Breast epithelium (tissue), 3 donors: Measurements from ENCODE around the gene CALHM3.

Experiments used
- POLR2A ChIP-seq: fragments of 450-650 bp; IDR thresholded peaks from one replicate; pipeline ENCODE4 v1.6.1; 2016; ENCODE audit warnings: antibody characterized with exemption, mild to moderate bottlenecking, moderate library complexity
- TF ChIP-seq, protein P1 (sequence below), 3 donors: fragments of 450-650 bp; IDR thresholded peaks; one replicate each; pipeline ENCODE4 v1.5.1; 2016 to 2017; ENCODE audit warnings: antibody characterized with exemption in 3 of 3, mild to moderate bottlenecking in 3 of 3, moderate library complexity in 3 of 3

DNA sequence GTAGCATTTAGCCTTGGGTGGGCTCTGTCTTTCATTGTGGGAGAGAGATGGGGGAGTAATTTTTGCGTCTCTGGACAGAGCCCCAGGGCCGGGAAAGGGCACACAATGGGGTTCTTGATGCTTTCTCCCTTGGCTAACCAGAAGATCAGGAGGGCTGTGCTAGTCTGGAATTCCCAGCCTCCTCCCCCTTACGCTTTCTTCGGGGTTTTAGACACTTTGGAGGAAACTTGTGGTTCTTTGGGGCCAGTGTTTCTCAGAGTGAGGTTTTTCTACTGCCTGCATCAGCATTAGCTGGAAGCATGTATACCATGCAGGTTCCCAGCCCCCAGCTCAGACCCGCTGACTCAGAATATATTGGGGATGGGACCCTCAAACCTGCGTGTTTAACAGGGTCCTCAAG lies 21.4 kb upstream of the CALHM3 start:
- TF ChIP-seq, protein P1, sequence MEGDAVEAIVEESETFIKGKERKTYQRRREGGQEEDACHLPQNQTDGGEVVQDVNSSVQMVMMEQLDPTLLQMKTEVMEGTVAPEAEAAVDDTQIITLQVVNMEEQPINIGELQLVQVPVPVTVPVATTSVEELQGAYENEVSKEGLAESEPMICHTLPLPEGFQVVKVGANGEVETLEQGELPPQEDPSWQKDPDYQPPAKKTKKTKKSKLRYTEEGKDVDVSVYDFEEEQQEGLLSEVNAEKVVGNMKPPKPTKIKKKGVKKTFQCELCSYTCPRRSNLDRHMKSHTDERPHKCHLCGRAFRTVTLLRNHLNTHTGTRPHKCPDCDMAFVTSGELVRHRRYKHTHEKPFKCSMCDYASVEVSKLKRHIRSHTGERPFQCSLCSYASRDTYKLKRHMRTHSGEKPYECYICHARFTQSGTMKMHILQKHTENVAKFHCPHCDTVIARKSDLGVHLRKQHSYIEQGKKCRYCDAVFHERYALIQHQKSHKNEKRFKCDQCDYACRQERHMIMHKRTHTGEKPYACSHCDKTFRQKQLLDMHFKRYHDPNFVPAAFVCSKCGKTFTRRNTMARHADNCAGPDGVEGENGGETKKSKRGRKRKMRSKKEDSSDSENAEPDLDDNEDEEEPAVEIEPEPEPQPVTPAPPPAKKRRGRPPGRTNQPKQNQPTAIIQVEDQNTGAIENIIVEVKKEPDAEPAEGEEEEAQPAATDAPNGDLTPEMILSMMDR (IDR thresholded peaks at IDR 0.05), result no peak
- TF ChIP-seq POLR2A, result no peak
